ENCODE data around the gene PLAAT4. TPM values are rescaled to one million over a fixed set of nuclear protein-coding genes. Genes with fewer than 3 reads are reported as not detected.

The PLAAT4 gene
- total RNA-seq, 2 experiments from 2014 or later, result 80.4 to 82.4 TPM

- peaks cover 54% of the 10 kb centered on the region for H3K4me1 ChIP-seq (ENCODE audit: insufficient read depth, low read length)
Measured at GRCh38 chr11:63564056-63564774, 27.6 kb downstream of the PLAAT4 start.

DNA sequence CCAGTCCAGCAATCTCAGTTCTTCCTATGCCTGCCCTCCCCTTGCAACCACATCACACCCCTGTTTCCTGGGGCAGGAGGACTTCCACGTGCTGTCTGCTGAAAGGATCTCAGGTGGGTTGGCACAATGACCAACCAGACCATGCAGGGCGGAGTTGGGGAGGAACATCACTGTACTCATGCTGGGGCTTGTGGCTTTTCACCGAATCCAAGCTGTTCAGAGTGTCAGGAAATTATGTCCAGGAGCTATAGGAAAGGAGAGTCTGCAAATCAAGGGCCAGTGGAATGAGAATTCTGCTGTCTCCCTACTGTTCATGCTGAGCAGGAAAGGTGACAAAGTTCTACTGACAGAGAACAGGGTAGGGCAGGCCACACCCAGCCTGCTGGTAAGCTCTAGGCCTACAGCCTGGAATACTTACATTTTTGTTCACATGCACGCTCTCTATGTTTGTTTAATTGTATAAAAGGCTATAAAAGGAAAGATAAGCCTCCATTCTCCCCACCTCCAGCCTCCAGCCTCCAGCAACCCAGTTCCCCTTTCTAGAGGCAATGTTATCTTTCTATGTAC, 28.3 kb downstream of the PLAAT4 start:
- Mint-ChIP-seq H3K27me3 (no peaks in the 10 kb centered on the region), H3K27ac (peak overlapping the region; percentile 43), H3K4me1 (ENCODE audit: low read depth) (peaks cover 61% of the 10 kb centered on the region), H3K4me3 (peak overlapping the region; percentile 18), H3K9me3 (no peaks in the 10 kb centered on the region), H3K36me3 (ENCODE audit: low read depth) (no peaks in the 10 kb centered on the region)
- Histone ChIP-seq H3K27ac (ENCODE audit: low read depth in 1 of 2, low read length in 2 of 2) (no peak overlapping the region), H3K36me3 (ENCODE audit: insufficient read depth, low read length) (no peaks in the 10 kb centered on the region), H3K4me1 (ENCODE audit: insufficient read depth, low read length) (peaks cover 54% of the 10 kb centered on the region), H3K4me3 (ENCODE audit: low read length) (no peak overlapping the region), H3K9me3 (ENCODE audit: control insufficient read depth in 1 of 2, insufficient read depth in 1 of 2, low read length in 2 of 2) (no peaks in the 10 kb centered on the region), H3K27me3 (ENCODE audit: control insufficient read depth in 1 of 2, insufficient read depth in 2 of 2, low read length in 2 of 2) (no peaks in the 10 kb centered on the region)
- intact Hi-C loops (cut with DNase I, micrococcal nuclease), result loop anchor here in 1 of 2 experiments (5.0 kb wide), 2 partner anchors 47 to 73 kb away; partner anchors contain the start of genes PLAAT3 and PLAAT5
- TF ChIP-seq CTCF (IDR thresholded peaks at IDR 0.05), result no peak
- DNase-seq (no peak), ATAC-seq (ENCODE audit: poor library complexity) (no peak)
- ChIA-PET POLR2A (interaction anchor here (1.8 kb wide), 1 partner anchor 11 kb away, joined by 5 read pairs; no protein-coding TSS in a partner anchor), CTCF (no interaction called here)

More at GRCh38 chr11:63564056-63564774, 27.6 kb downstream of the PLAAT4 start:
- TF ChIP-seq CTCF (IDR thresholded peaks at IDR 0.05), result no peak
- H3K36me3 ChIP-seq (ENCODE audit: insufficient read depth, low read length), result no peaks in the 10 kb centered on the region
- no peak for ATAC-seq (ENCODE audit: poor library complexity)
- H3K36me3 Mint-ChIP-seq (ENCODE audit: low read depth), result no peaks in the 10 kb centered on the region
- H3K9me3 Mint-ChIP-seq, result no peaks in the 10 kb centered on the region
- no peaks in the 10 kb centered on the region for H3K9me3 ChIP-seq (ENCODE audit: control insufficient read depth in 1 of 2, insufficient read depth in 1 of 2, low read length in 2 of 2)
- peak in 3 of 14 experiments; percentile 50 to 57 (median 54) for DNase-seq
- ChIA-PET POLR2A (interaction anchor here (1.8 kb wide), 1 partner anchor 10 kb away, joined by 5 read pairs; no protein-coding TSS in a partner anchor), CTCF (no interaction called here)
- H3K27ac ChIP-seq (ENCODE audit: low read depth in 1 of 2, low read length in 2 of 2), result no peak overlapping the region
- no peaks in the 10 kb centered on the region for H3K27me3 Mint-ChIP-seq
- no peak overlapping the region for H3K27ac Mint-ChIP-seq
- no peaks in the 10 kb centered on the region for H3K27me3 ChIP-seq (ENCODE audit: control insufficient read depth in 1 of 2, insufficient read depth in 2 of 2, low read length in 2 of 2)
- H3K4me3 ChIP-seq (ENCODE audit: low read length), result no peak overlapping the region
- H3K4me3 Mint-ChIP-seq, result no peak overlapping the region
- intact Hi-C loops (cut with DNase I, micrococcal nuclease), result no loop called here
- H3K4me1 Mint-ChIP-seq (ENCODE audit: low read depth), result peaks cover 64% of the 10 kb centered on the region

GRCh38 chr11:63567044-63567840, 30.6 kb downstream of the PLAAT4 start:
- peak overlapping the region; percentile 91 for H3K27ac Mint-ChIP-seq
- peak in 12 of 14 experiments; percentile 29 to 95 (median 49) for DNase-seq
- no peaks in the 10 kb centered on the region for H3K36me3 Mint-ChIP-seq (ENCODE audit: low read depth)
- no peaks in the 10 kb centered on the region for H3K27me3 Mint-ChIP-seq
- no peak overlapping the region for H3K4me3 ChIP-seq (ENCODE audit: low read length)
- H3K4me3 Mint-ChIP-seq, result peak overlapping the region; percentile 22
- H3K4me1 ChIP-seq (ENCODE audit: insufficient read depth, low read length), result peaks cover 37% of the 10 kb centered on the region
- no peak for TF ChIP-seq CTCF (IDR thresholded peaks at IDR 0.05)
- H3K9me3 Mint-ChIP-seq, result no peaks in the 10 kb centered on the region
- ChIA-PET POLR2A (interaction anchor here (0.6 to 3.0 kb wide), 9 partner anchors 10 to 686 kb away, joined by 3 to 19 read pairs (median 4); partner anchors contain the start of genes PLAAT4 and SLC3A2), CTCF (interaction anchor here (0.8 to 2.0 kb wide), 4 partner anchors 10 to 69 kb away, joined by 3 to 9 read pairs (median 4); partner anchors contain the start of gene PLAAT4)
- ATAC-seq (ENCODE audit: poor library complexity), result peak; percentile 84
- H3K36me3 ChIP-seq (ENCODE audit: insufficient read depth, low read length), result no peaks in the 10 kb centered on the region
- H3K4me1 Mint-ChIP-seq (ENCODE audit: low read depth), result peaks cover 46% of the 10 kb centered on the region
- no peaks in the 10 kb centered on the region for H3K9me3 ChIP-seq (ENCODE audit: control insufficient read depth in 1 of 2, insufficient read depth in 1 of 2, low read length in 2 of 2)
- H3K27ac ChIP-seq (ENCODE audit: low read depth in 1 of 2, low read length in 2 of 2), result peak overlapping the region; percentile 67 to 82
- no peaks in the 10 kb centered on the region for H3K27me3 ChIP-seq (ENCODE audit: control insufficient read depth in 1 of 2, insufficient read depth in 2 of 2, low read length in 2 of 2)
- intact Hi-C loops (cut with DNase I, micrococcal nuclease), result loop anchor here in 1 of 2 experiments (1.0 to 5.0 kb wide), 5 partner anchors 13 to 75 kb away; partner anchors contain the start of genes PLAAT3, PLAAT4 and PLAAT5
